PC-9 (cell line): Measurements from ENCODE around the gene EHD2.

Experiments
- EZH2 ChIP-seq: fragments of 200-600 bp; sonication (generic); IDR thresholded peaks from 2 replicates; pipeline ENCODE4 v1.8.0; 2017; ENCODE audit warnings: antibody characterized with exemption, low read depth
- TF ChIP-seq, protein P1 (sequence below): fragments of 200-600 bp; sonication (generic); conservative IDR thresholded peaks from 2 replicates; pipeline ENCODE4 v1.6.1; 2017; ENCODE audit warnings: mixed run types, antibody characterized with exemption, mild to moderate bottlenecking, moderate library complexity

GRCh38 chr19:47762151-47762550 lies 48.9 kb downstream of the EHD2 start:
- TF ChIP-seq, protein P1, sequence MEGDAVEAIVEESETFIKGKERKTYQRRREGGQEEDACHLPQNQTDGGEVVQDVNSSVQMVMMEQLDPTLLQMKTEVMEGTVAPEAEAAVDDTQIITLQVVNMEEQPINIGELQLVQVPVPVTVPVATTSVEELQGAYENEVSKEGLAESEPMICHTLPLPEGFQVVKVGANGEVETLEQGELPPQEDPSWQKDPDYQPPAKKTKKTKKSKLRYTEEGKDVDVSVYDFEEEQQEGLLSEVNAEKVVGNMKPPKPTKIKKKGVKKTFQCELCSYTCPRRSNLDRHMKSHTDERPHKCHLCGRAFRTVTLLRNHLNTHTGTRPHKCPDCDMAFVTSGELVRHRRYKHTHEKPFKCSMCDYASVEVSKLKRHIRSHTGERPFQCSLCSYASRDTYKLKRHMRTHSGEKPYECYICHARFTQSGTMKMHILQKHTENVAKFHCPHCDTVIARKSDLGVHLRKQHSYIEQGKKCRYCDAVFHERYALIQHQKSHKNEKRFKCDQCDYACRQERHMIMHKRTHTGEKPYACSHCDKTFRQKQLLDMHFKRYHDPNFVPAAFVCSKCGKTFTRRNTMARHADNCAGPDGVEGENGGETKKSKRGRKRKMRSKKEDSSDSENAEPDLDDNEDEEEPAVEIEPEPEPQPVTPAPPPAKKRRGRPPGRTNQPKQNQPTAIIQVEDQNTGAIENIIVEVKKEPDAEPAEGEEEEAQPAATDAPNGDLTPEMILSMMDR: no peak
- TF ChIP-seq EZH2: no peak
